Measurements from ENCODE around the gene MED10. TPM values are rescaled to one million over a fixed set of nuclear protein-coding genes. Genes with fewer than 3 reads are reported as not detected.

MED10 gene
- total RNA-seq, 1 experiment from 2014 or later, result 34.0 TPM

DNA sequence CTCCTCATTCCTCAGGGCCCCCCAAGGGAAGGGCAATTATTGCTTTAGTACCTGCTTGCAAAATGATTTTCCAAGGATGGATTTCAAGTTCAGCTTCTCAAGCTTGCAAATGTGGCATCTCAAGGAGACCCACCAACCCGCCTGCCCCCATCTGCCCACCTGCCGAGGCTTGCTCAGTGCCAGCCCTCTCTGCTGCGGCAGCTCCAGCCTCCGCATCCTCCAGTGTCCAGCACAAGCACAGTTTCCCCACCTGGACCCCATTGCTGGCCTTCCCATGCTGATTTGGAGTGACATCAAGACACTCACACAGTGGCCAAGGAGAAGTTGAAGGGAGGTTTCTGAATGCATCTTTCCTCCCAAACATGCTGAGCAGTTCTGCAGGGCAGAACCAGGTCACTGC is 31.2 kb downstream of the MED10 start:
- Histone ChIP-seq H3K4me3 (ENCODE audit: low read depth in 2 of 2, low read length in 2 of 2) (no peak overlapping the region), H3K27me3 (ENCODE audit: control insufficient read depth, insufficient read depth, low read length) (peaks cover 12% of the 10 kb centered on the region), H3K4me1 (ENCODE audit: control insufficient read depth, insufficient read depth, low read length) (no peaks in the 10 kb centered on the region), H3K36me3 (ENCODE audit: control insufficient read depth, insufficient read depth, low read length) (no peaks in the 10 kb centered on the region), H3K27ac (ENCODE audit: low read length) (no peak overlapping the region), H3K9me3 (ENCODE audit: control insufficient read depth, insufficient read depth, low read depth, low read length) (no peaks in the 10 kb centered on the region)
- intact Hi-C loops (cut with micrococcal nuclease; ENCODE audit: unreplicated experiment), result no loop called here
- no TSS peak for BruUV-seq (replicated peaks)
- in situ Hi-C loops (cut with HindIII; ENCODE audit: low pct_unique_long_range_greater_than_20kb, low sequenced_read_pairs), result no loop called here
- ChIA-PET POLR2A (no interaction called here), CTCF (no interaction called here)
- DNase-seq (ENCODE audit: low read depth, low spot score) (no peak), ATAC-seq (no peak)
- TF ChIP-seq POLR2AphosphoS5 (IDR thresholded peaks at IDR 0.05; ENCODE audit: low read depth, low read length) (no peak), TCF7L2 (IDR thresholded peaks at IDR 0.05; ENCODE audit: low read depth, low read length) (no peak), SIN3A (IDR thresholded peaks at IDR 0.05; ENCODE audit: borderline replicate concordance, insufficient read depth, low read depth, low read length) (no peak)
- TF ChIP-seq, protein P1, sequence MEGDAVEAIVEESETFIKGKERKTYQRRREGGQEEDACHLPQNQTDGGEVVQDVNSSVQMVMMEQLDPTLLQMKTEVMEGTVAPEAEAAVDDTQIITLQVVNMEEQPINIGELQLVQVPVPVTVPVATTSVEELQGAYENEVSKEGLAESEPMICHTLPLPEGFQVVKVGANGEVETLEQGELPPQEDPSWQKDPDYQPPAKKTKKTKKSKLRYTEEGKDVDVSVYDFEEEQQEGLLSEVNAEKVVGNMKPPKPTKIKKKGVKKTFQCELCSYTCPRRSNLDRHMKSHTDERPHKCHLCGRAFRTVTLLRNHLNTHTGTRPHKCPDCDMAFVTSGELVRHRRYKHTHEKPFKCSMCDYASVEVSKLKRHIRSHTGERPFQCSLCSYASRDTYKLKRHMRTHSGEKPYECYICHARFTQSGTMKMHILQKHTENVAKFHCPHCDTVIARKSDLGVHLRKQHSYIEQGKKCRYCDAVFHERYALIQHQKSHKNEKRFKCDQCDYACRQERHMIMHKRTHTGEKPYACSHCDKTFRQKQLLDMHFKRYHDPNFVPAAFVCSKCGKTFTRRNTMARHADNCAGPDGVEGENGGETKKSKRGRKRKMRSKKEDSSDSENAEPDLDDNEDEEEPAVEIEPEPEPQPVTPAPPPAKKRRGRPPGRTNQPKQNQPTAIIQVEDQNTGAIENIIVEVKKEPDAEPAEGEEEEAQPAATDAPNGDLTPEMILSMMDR (IDR thresholded peaks at IDR 0.05), result no peak
- TF ChIP-seq, protein P2, sequence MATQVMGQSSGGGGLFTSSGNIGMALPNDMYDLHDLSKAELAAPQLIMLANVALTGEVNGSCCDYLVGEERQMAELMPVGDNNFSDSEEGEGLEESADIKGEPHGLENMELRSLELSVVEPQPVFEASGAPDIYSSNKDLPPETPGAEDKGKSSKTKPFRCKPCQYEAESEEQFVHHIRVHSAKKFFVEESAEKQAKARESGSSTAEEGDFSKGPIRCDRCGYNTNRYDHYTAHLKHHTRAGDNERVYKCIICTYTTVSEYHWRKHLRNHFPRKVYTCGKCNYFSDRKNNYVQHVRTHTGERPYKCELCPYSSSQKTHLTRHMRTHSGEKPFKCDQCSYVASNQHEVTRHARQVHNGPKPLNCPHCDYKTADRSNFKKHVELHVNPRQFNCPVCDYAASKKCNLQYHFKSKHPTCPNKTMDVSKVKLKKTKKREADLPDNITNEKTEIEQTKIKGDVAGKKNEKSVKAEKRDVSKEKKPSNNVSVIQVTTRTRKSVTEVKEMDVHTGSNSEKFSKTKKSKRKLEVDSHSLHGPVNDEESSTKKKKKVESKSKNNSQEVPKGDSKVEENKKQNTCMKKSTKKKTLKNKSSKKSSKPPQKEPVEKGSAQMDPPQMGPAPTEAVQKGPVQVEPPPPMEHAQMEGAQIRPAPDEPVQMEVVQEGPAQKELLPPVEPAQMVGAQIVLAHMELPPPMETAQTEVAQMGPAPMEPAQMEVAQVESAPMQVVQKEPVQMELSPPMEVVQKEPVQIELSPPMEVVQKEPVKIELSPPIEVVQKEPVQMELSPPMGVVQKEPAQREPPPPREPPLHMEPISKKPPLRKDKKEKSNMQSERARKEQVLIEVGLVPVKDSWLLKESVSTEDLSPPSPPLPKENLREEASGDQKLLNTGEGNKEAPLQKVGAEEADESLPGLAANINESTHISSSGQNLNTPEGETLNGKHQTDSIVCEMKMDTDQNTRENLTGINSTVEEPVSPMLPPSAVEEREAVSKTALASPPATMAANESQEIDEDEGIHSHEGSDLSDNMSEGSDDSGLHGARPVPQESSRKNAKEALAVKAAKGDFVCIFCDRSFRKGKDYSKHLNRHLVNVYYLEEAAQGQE (IDR thresholded peaks at IDR 0.05; ENCODE audit: insufficient read depth in 1 of 2, low read depth in 2 of 2, low read length in 1 of 2), result no peak

DNA sequence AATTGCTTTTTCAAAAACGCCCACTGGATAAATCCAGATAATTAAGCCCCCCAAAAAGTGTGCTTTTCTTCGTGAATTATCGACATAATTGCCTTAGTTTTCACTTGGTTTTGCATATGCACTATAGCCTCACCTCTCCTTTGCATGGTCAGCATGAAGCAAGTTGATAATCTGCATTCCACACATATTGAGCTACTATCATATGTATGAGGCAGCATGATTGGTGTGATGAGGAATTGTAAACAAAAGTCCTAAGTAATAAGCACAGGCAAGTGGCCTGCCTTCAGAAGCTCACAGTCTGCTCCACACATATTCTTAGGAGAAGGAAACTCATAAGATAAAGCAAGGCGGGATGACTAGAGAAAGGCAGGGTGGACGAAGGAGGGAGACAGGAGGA is 33.8 kb downstream of the MED10 start:
- Histone ChIP-seq H3K36me3 (ENCODE audit: control insufficient read depth, insufficient read depth, low read length) (no peaks in the 10 kb centered on the region), H3K27ac (ENCODE audit: low read length) (no peak overlapping the region), H3K27me3 (ENCODE audit: control insufficient read depth, insufficient read depth, low read length) (peaks cover 5% of the 10 kb centered on the region), H3K4me1 (ENCODE audit: control insufficient read depth, insufficient read depth, low read length) (no peaks in the 10 kb centered on the region), H3K9me3 (ENCODE audit: control insufficient read depth, insufficient read depth, low read depth, low read length) (no peaks in the 10 kb centered on the region), H3K4me3 (ENCODE audit: low read depth in 2 of 2, low read length in 2 of 2) (no peak overlapping the region)
- POLR2A ChIA-PET, result no interaction called here
- intact Hi-C loops (cut with micrococcal nuclease; ENCODE audit: unreplicated experiment) (no loop called here), in situ Hi-C loops (cut with HindIII; ENCODE audit: low pct_unique_long_range_greater_than_20kb, low sequenced_read_pairs) (no loop called here)
- BruUV-seq (replicated peaks), result no TSS peak
- no peak for DNase-seq (ENCODE audit: low read depth, low spot score)
- no peak for TF ChIP-seq SIN3A (IDR thresholded peaks at IDR 0.05; ENCODE audit: borderline replicate concordance, insufficient read depth, low read depth, low read length)
- TF ChIP-seq POLR2AphosphoS5 (IDR thresholded peaks at IDR 0.05; ENCODE audit: low read depth, low read length), result no peak
- TF ChIP-seq, protein P1 (IDR thresholded peaks at IDR 0.05), result no peak
- TF ChIP-seq, protein P2 (IDR thresholded peaks at IDR 0.05; ENCODE audit: insufficient read depth in 1 of 2, low read depth in 2 of 2, low read length in 1 of 2), result no peak
- TF ChIP-seq TCF7L2 (IDR thresholded peaks at IDR 0.05; ENCODE audit: low read depth, low read length), result no peak
- CTCF ChIA-PET, result no interaction called here
- ATAC-seq, result no peak
